ENCODE results near the gene CACNB4.

Gene CACNB4

DNA sequence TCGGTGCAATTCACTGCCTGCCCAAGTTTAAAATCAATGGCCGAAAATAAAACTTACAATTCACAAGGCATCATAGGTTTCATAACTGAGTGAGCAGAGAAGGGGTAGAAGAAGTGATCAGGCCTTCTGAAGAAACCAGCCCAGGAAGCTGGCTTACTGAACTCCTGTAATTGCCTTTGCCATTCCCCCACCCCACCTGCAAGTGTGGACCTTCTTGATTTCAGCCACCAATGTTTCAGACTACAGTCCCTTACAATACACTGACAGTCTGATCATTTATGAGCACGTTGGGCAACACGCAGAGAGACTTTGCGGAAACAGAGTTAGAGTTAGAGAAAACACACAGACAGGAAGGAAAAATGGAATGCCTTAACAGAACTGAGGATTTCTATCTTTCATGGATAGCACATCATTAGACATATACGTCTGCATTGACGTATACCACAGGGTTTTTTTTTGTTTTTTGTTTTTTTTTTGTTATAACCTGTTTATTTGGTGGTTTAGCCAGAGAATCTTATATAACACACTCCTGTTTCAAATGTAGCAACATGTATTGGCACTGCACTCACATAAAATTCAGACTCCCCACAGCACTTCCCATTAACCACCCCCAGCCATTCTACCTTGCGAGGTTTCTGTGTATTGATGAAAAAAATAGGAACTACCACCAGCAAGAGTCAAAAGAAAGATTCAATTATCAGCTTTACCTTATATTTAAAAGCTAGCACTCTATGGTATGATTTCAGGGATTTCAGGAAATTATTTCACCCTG, 126.4 kb downstream of the CACNB4 start:
- POLR2A ChIA-PET (ENCODE audit: low non-redundant PET), result no interaction called here
- TF ChIP-seq, protein P1, sequence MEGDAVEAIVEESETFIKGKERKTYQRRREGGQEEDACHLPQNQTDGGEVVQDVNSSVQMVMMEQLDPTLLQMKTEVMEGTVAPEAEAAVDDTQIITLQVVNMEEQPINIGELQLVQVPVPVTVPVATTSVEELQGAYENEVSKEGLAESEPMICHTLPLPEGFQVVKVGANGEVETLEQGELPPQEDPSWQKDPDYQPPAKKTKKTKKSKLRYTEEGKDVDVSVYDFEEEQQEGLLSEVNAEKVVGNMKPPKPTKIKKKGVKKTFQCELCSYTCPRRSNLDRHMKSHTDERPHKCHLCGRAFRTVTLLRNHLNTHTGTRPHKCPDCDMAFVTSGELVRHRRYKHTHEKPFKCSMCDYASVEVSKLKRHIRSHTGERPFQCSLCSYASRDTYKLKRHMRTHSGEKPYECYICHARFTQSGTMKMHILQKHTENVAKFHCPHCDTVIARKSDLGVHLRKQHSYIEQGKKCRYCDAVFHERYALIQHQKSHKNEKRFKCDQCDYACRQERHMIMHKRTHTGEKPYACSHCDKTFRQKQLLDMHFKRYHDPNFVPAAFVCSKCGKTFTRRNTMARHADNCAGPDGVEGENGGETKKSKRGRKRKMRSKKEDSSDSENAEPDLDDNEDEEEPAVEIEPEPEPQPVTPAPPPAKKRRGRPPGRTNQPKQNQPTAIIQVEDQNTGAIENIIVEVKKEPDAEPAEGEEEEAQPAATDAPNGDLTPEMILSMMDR (conservative IDR thresholded peaks at IDR 0.05; ENCODE audit: low read depth), result no peak
- no peak for DNase-seq (ENCODE audit: low spot score)

DNA sequence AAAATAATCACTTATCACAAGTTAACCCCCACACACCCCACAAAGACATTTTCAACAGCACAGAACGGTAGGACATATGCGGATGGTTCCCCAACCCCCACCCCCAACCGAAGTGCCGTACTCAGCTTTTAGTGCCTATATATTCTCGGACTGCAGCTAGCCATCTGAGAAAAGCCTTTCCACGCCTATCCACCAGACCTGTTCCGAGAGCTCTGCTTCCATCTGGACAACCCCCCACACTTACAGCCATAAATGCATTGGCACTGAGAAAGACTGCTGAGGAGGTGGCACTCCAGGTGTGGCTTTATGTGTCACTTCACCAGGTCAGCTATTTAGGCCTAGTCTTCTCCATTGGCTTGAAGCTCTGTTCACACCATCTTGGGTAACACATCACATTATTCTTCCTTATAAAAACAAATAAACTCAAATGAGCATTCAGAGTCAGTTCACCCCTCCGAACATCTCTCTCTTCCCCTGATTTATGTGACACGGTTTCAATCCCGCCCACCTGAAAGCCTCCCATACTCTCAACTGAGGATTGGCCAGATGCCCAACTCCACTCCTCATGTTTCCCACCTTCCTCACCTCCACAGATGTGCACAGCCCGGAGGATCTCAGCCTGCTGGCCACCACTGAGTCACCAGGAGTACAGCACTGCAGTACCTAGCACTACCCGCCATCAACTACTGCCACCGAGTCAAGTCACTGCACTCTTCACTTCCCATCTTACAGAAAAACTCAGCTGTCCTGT, 127.4 kb downstream of the CACNB4 start:
- DNase-seq (ENCODE audit: low spot score), result no peak
- H3K27ac ChIP-seq, result no peak overlapping the region
- ChIA-PET POLR2A (ENCODE audit: low non-redundant PET) (no interaction called here), CTCF (interaction anchor here (0.5 to 0.6 kb wide), 2 partner anchors 197 to 416 kb away, joined by 3 to 6 read pairs; no protein-coding TSS in a partner anchor)
- TF ChIP-seq, protein P1 (conservative IDR thresholded peaks at IDR 0.05; ENCODE audit: low read depth), result no peak

More for the DNA sequence above, 126.4 kb downstream of the CACNB4 start:
- no peak overlapping the region for H3K27ac ChIP-seq
- CTCF ChIA-PET, result interaction anchor here (0.6 kb wide), 1 partner anchor 415 kb away, joined by 3 read pairs; no protein-coding TSS in a partner anchor

DNA sequence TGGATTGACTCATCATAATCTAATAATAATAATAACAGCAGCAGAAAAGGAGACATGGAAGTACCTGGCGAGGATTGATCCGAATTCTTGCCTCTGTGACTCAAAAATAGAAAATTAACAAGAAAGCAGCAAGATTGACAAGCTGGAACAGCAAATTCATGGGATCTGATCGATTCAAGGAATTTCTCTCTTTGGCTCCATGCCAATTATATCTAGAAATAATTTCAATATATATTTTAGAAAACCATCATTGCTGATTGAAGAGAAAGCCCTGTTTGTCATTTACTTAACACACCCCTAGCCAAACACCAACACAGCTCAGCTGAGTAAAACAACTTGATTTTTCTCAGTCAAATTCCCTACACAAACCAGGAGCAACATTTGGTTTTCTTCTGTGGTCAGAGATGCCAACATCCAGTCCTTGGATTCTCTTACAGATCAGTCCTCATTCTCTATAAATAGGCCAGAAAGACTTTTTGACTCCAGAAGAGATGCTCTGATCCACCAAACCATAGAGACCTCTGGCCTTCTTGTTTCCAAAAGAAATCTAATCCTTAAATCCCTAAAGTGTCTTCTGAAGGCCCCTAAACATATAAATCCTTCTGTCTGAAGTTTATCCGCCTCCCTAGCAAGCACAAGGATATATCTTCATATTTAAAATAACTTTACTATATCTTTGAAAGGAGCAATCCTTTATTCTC, 129.9 kb downstream of the CACNB4 start:
- CTCF ChIA-PET, result interaction anchor here (0.5 to 1.0 kb wide), 2 partner anchors 11 to 56 kb away, joined by 3 to 5 read pairs; no protein-coding TSS in a partner anchor

DNA sequence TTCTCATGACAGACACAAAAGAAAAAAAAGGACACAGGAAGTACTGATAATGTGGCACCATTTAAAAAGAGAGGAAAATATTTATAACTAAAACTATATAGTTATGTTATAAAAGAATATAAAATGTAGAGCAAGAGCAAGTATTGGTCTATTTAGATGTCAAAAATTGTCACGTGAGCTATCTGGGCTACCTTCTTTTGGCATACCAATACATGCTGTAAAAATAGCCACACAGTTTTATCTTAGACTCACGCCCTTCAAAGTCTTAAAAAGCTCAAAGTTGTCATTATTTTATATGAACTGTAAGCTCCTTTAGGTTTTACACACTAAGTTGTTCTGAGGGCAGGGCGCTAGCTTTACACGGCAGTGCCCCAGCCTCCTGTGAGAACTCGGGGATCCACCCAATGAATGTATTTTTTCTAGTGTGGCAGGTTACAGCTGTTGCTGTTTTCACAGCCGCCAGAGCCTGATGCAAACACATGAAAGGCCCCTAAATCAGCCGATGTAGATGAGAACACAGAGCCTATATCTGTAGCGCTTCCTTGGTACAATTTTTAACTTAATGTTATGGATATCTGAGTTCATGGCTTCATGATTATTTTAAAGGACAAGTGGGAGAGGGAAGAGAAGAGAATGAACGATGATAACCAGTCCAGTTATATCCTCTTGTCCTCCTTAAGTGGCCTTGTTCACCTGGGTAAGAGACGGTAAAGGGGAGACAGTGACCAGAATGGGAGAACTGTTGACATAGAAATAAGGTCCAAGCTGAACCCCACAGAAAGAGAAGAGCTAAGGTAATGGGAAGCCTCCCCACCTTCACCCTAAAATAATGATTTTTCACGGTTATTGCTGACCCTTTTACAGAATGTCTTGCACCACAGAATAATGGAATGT, 130.8 kb downstream of the CACNB4 start:
- DNase-seq (ENCODE audit: low spot score), result no peak
- no peak overlapping the region for H3K27ac ChIP-seq
- ChIA-PET CTCF (interaction anchor here (0.6 to 1.0 kb wide), 3 partner anchors 12 to 1724 kb away, joined by 3 to 5 read pairs (median 4); no protein-coding TSS in a partner anchor), POLR2A (ENCODE audit: low non-redundant PET) (no interaction called here)
- TF ChIP-seq, protein P1 (conservative IDR thresholded peaks at IDR 0.05; ENCODE audit: low read depth), result no peak

More for the DNA sequence above, 129.9 kb downstream of the CACNB4 start:
- DNase-seq (ENCODE audit: low spot score), result no peak
- POLR2A ChIA-PET (ENCODE audit: low non-redundant PET), result no interaction called here
- no peak overlapping the region for H3K27ac ChIP-seq
- TF ChIP-seq, protein P1 (conservative IDR thresholded peaks at IDR 0.05; ENCODE audit: low read depth), result no peak

- TF ChIP-seq, protein P1 (conservative IDR thresholded peaks at IDR 0.05; ENCODE audit: low read depth), result no peak
- DNase-seq (ENCODE audit: low spot score), result no peak
- no peak overlapping the region for H3K27ac ChIP-seq
- ChIA-PET CTCF (no interaction called here), POLR2A (ENCODE audit: low non-redundant PET) (no interaction called here)
Observed at GRCh38 chr2:151965884-151966283, 133.0 kb downstream of the CACNB4 start.
